ENCODE data around the gene C1orf159.

GRCh38 chr1:1040004-1040991, 75.6 kb downstream of the C1orf159 start:
- TF ChIP-seq EP300 (IDR thresholded peaks at IDR 0.05) = no peak
- no peak for TF ChIP-seq POLR2A (IDR thresholded peaks at IDR 0.05)
- no peak for TF ChIP-seq CTCF (IDR thresholded peaks at IDR 0.05)
